ENCODE measurements around the gene NUMA1. TPM values are rescaled to one million over a fixed set of nuclear protein-coding genes. Genes with fewer than 3 reads are reported as not detected.

The NUMA1 gene
- total and polyA plus RNA-seq, 2 of the 8 experiments (the other 6 are each of a cell fraction or from before 2014, with no cell fraction given), result 101 to 107 TPM

DNA sequence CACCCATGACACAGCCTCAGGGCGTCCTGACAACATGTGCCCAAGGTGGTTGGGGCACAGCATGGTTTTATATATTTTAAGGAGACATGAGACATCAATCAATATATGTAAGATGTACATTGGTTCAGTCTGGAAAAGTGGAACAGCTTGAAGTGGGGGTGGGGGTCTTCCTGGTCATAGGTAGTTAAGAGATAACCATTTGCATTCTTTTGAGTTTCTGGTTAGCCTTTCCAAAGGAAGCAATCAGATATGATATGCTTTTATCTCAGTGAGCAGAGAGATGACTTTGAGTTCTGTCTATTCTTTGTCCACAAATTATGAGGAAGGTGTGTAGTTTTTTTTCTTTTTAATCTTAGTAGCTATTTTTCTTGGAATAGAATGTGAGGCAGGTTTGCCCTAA is 42.3 kb upstream of the NUMA1 start:
- H3K18ac ChIP-seq (ENCODE audit: extremely low read depth, low read length), result no peak overlapping the region
- H3K23ac ChIP-seq (ENCODE audit: insufficient read length), result no peak overlapping the region
- no peak for FAIRE-seq
- no peak overlapping the region for H3K14ac ChIP-seq (ENCODE audit: insufficient read length)
- DNase-seq (ENCODE audit: low read depth in 1 of 2, low spot score in 2 of 2), result no peak
- no peak overlapping the region for H3K9ac ChIP-seq (replicated peaks in 1 of 4; ENCODE audit: extremely low read depth in 1 of 4, low read depth in 3 of 4, low read length in 3 of 4)
- H2BK120ac ChIP-seq (replicated peaks; ENCODE audit: low read depth, low read length), result no peak overlapping the region
- no peak overlapping the region for H2BK5ac ChIP-seq (ENCODE audit: low read depth, low read length)
- H3K36me3 ChIP-seq (ENCODE audit: control insufficient read depth in 2 of 4, insufficient read depth in 4 of 4, low read length in 3 of 4), result no peaks in the 10 kb centered on the region
- no peaks in the 10 kb centered on the region for H3K79me1 ChIP-seq (ENCODE audit: low read depth, low read length)
- no peak overlapping the region for H4K8ac ChIP-seq (ENCODE audit: extremely low read depth, insufficient read depth, low read length)
- H3K4me2 ChIP-seq (ENCODE audit: insufficient read depth in 1 of 2, low read depth in 2 of 2, low read length in 2 of 2), result no peak overlapping the region
- H4K5ac ChIP-seq (ENCODE audit: insufficient read length, low read depth, low read length), result no peak overlapping the region
- 53% methylated on average over 1 of the region's 1 CpG; no CpG with 5 or more reads in 1 of the 2 experiments for WGBS, 2 experiments (ENCODE audit: extremely low coverage in 1 of 2, insufficient coverage in 1 of 2, insufficient read length in 1 of 2, insufficient replicate concordance in 2 of 2, low coverage in 1 of 2, low lambda C conversion rate in 2 of 2, missing lambda C conversion rate in 1 of 2)
- H3K4me3 ChIP-seq (ENCODE audit: extremely low read depth in 1 of 4, insufficient read depth in 2 of 4, low read depth in 3 of 4, low read length in 4 of 4), result no peak overlapping the region
- no peaks in the 10 kb centered on the region for H3K4me1 ChIP-seq (replicated peaks in 1 of 4; ENCODE audit: control insufficient read depth in 3 of 4, insufficient read depth in 4 of 4, low read length in 3 of 4)
- no peaks in the 10 kb centered on the region for H4K20me1 ChIP-seq (replicated peaks in 1 of 2; ENCODE audit: control insufficient read depth in 1 of 2, insufficient read depth in 2 of 2, low read length in 2 of 2)
- no peak overlapping the region for H2BK12ac ChIP-seq (ENCODE audit: low read depth, low read length)
- POLR2A ChIA-PET (ENCODE audit: partially characterized antibody), result interaction anchor here (0.9 kb wide), 1 partner anchor 10 kb away, joined by 4 read pairs; the partner anchor contains the start of gene ANAPC15
- CTCF ChIA-PET (ENCODE audit: partially characterized antibody), result interaction anchor here (4.8 kb wide), 1 partner anchor 22 kb away, joined by 22 read pairs; no protein-coding TSS in a partner anchor
- H2AFZ ChIP-seq (ENCODE audit: low read length), result no peak overlapping the region
- H2BK20ac ChIP-seq (ENCODE audit: low read length), result no peak overlapping the region
- H3K4ac ChIP-seq (replicated peaks; ENCODE audit: insufficient read length, low read depth, low read length), result no peak overlapping the region
- H2BK15ac ChIP-seq (ENCODE audit: low read length), result no peak overlapping the region
- H3K27me3 ChIP-seq (replicated peaks in 1 of 4; ENCODE audit: control insufficient read depth in 3 of 4, extremely low read depth in 1 of 4, insufficient read depth in 3 of 4, low read length in 3 of 4), result peaks cover 0 to 7% (median 0%) of the 10 kb centered on the region in 4 experiments; a peak in 2 of 7 replicates
- no peak overlapping the region for H3K27ac ChIP-seq (ENCODE audit: low read depth, low read length)
- H3K23me2 ChIP-seq (ENCODE audit: low read depth, low read length), result no peaks in the 10 kb centered on the region
- no peak overlapping the region for H4K91ac ChIP-seq (replicated peaks; ENCODE audit: insufficient read length, low read length)
- no peak overlapping the region for H3K56ac ChIP-seq (replicated peaks; ENCODE audit: insufficient read length, low read depth, low read length)
- H2AK5ac ChIP-seq (ENCODE audit: low read depth, low read length), result no peak overlapping the region
- no peaks in the 10 kb centered on the region for H3K79me2 ChIP-seq (ENCODE audit: control insufficient read depth in 1 of 2, insufficient read depth in 2 of 2, low read length in 2 of 2)
- H3K9me3 ChIP-seq (ENCODE audit: insufficient read depth in 2 of 2, low read depth in 1 of 2, low read length in 1 of 2), result peaks cover 2 to 5% of the 10 kb centered on the region in 2 experiments
- TF ChIP-seq RNF2 (IDR thresholded peaks at IDR 0.05; ENCODE audit: borderline replicate concordance, low read depth, low read length, missing control alignments, poor library complexity, severe bottlenecking) (no peak), POLR2AphosphoS5 (IDR thresholded peaks at IDR 0.05; ENCODE audit: low read depth, low read length) (no peak), CEBPB (IDR thresholded peaks at IDR 0.05; ENCODE audit: low read depth, low read length) (no peak), CHD1 (IDR thresholded peaks at IDR 0.05; ENCODE audit: low read depth, low read length) (no peak), ZNF274 (IDR thresholded peaks at IDR 0.05; ENCODE audit: borderline replicate concordance, extremely low read depth, low read length) (no peak), TEAD4 (IDR thresholded peaks at IDR 0.05; ENCODE audit: low read depth, low read length) (no peak)
